Uterus (tissue), 4 donors: ENCODE results near the gene TMEM187. TPM values are rescaled to one million over a fixed set of nuclear protein-coding genes. Genes with fewer than 3 reads are reported as not detected.

Source experiments
- DNase-seq, 2 donors: peaks; one replicate each; pipeline ENCODE4 v3.0.0-alpha.2; 2019 to 2020
- H3K27ac ChIP-seq, 2 donors: fragments of 200-600 bp; sonication (generic); 1 replicate in 1 of 2; 2 replicates in 1 of 2; pipeline ENCODE4 v1.5.1; 2016 to 2018
- H3K27me3 ChIP-seq, 2 donors: fragments of 200-600 bp; sonication (generic); one replicate each; pipeline ENCODE4 v1.5.1; 2018 to 2019; ENCODE audit warnings: control low read depth in 1 of 2
- H3K36me3 ChIP-seq, 2 donors: fragments of 200-600 bp; sonication (generic); one replicate each; pipeline ENCODE4 v1.5.1; 2019; ENCODE audit warnings: control low read depth in 1 of 2
- H3K4me1 ChIP-seq, 2 donors: fragments of 200-600 bp; sonication (generic); one replicate each; pipeline ENCODE4 v1.5.1; 2018 to 2019; ENCODE audit warnings: control low read depth in 1 of 2
- H3K4me3 ChIP-seq, 2 donors: fragments of 200-600 bp; sonication (generic); 1 replicate in 1 of 2; 2 replicates in 1 of 2; pipeline ENCODE4 v1.5.1; 2018 to 2019; ENCODE audit warnings: mild to moderate bottlenecking in 1 of 2
- H3K9me3 ChIP-seq, 2 donors: fragments of 200-600 bp; sonication (generic); one replicate each; pipeline ENCODE4 v1.5.1; 2019; ENCODE audit warnings: control low read depth in 1 of 2
- POLR2A ChIP-seq, 2 donors: fragments of 450-650 bp; IDR thresholded peaks; one replicate each; pipeline ENCODE4 v1.6.1; 2016; ENCODE audit warnings: antibody characterized with exemption in 2 of 2, mild to moderate bottlenecking in 1 of 2, moderate library complexity in 1 of 2
- intact Hi-C: fragments of 100-400 bp; cut with DNase I; formaldehyde crosslinking; loops from one replicate; pipeline ENCODE4 v1.15.1; 2023; ENCODE audit warnings: low total_unique reads
- total RNA-seq, 4 donors: library from RNA; depleted of rRNA in 3 of 4; stranded (reverse); fragments of >200 nt in 3 of 4; gene quantifications; one replicate each; pipeline versions ENCODE4 v1.1.0 to v1.2.4, GENCODE V29; 2014 to 2023
- TF ChIP-seq, protein P1 (sequence below), 4 experiments: fragments of 200-600 bp in 2 of 4; fragments of 450-650 bp in 2 of 4; sonication (generic) in 2 of 4; IDR thresholded peaks; one replicate each; pipeline ENCODE4 v1.5.1; 2016 to 2019; ENCODE audit warnings: antibody characterized with exemption in 4 of 4, mild to moderate bottlenecking in 2 of 4, moderate library complexity in 1 of 4
- donor health status: DM: yes; HTN: yes; CAD: no.

Gene TMEM187, protein sequence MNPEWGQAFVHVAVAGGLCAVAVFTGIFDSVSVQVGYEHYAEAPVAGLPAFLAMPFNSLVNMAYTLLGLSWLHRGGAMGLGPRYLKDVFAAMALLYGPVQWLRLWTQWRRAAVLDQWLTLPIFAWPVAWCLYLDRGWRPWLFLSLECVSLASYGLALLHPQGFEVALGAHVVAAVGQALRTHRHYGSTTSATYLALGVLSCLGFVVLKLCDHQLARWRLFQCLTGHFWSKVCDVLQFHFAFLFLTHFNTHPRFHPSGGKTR
- total RNA-seq, result 1 to 10 TPM in 3 of 4 donors, not detected in 1; 2.5 to 9.6 (median 6.2) TPM

DNA sequence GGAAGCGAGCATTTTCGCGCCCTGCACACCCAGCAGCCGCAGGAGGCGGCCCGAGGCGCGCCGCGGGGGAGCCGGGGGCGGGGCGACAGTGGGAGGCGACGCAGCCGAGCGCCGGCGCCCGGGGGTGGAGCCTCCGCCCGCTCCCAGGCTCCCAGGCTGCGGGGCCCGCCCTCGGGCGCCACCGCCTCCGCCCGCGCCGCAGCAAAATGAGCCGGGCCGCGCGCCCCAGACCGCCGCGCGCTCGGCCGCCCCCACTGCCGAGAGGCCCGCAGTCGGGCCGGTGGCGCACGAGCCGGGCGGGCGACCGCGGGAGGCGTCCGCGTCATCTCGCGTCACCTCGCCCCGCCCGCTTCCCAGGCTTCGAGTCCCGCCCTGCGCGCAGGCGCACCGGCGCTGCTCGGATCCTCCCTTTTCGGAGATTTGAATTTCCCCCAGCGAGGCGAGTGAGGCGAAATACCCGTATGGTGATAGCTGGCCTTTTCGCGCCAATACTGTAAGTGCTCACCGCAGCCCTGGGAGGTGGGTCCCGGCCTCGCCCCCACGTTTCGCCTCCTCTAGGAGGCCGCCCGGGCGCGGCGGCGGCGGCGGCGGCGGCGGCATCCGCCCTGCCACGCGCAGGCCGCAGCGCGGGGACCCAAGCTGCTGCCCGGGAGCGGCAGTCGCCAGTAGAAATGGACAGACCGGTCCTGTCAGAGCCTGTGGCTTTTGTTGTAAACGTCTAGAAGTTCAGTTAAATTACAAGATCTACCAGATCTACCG is at the start of gene TMEM187:
TSS of gene TMEM187 (plus strand) at position 387 of the 759 bp plus-strand sequence. CDS start 9,309 bp downstream, outside the sequence.
- peak; percentile 87 to 88 for DNase-seq
- Histone ChIP-seq H3K36me3 (no peaks in the 10 kb centered on the region), H3K9me3 (no peaks in the 10 kb centered on the region), H3K4me3 (peak within 1 kb of the TSS; percentile 52 to 96), H3K27me3 (no peaks in the 10 kb centered on the region), H3K27ac (peak within 1 kb of the TSS; percentile 99), H3K4me1 (peaks cover 0 to 5% of the 10 kb centered on the region in 2 donors)
- peak; percentile 35 to 71 for TF ChIP-seq POLR2A (IDR thresholded peaks at IDR 0.05)
- TF ChIP-seq, protein P1, sequence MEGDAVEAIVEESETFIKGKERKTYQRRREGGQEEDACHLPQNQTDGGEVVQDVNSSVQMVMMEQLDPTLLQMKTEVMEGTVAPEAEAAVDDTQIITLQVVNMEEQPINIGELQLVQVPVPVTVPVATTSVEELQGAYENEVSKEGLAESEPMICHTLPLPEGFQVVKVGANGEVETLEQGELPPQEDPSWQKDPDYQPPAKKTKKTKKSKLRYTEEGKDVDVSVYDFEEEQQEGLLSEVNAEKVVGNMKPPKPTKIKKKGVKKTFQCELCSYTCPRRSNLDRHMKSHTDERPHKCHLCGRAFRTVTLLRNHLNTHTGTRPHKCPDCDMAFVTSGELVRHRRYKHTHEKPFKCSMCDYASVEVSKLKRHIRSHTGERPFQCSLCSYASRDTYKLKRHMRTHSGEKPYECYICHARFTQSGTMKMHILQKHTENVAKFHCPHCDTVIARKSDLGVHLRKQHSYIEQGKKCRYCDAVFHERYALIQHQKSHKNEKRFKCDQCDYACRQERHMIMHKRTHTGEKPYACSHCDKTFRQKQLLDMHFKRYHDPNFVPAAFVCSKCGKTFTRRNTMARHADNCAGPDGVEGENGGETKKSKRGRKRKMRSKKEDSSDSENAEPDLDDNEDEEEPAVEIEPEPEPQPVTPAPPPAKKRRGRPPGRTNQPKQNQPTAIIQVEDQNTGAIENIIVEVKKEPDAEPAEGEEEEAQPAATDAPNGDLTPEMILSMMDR (IDR thresholded peaks at IDR 0.05), result peak in 1 of 4 experiments; percentile 24
- intact Hi-C loops, result no loop called here

DNA sequence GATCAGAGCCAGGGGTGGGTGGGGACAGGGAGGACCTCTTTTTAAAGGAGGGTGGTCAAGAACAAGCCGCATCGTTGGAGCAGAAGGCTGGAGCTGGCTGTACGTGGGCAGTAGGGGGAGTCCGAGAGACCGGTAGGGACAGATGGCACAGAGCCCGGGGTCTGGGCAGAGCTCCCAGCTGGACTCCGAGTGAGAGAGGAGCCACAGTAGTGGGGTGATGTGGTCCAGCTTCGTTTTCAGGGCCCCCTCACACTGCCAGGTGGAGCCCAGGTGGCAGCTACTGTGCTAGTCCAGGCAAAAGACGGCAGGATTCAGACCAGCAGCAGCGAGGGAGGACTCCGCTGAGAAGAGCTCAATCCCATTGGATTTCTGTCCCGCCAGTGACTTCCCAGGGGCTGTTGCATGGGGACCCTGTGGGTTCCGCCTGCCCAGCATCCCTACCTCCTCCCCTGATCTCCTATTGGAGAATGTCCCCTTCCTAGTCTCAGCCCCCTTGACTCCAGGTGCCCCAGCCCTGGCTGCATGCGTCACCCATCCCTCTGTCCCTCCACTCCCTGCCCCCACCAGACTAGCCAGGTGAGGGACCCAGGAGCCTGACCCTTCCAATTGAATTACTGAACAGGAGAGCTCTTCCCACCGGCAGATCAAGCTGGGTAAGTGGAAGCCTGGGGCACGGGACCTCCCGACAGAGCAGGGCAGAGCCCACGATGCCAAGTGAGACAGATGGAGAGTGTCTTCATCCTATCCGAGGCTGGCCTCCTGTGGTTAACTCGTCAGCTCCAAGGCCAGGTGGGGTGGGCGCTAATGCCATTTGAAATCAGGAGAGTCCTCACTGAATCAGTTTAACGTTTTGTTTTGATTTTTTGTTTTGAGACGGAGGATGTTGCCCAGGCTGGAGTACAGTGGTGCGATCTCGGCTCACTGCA is 49.4 kb upstream of the TMEM187 start:
- Histone ChIP-seq H3K27ac (no peak overlapping the region), H3K4me1 (peaks cover 3 to 9% of the 10 kb centered on the region in 2 donors)

DNA sequence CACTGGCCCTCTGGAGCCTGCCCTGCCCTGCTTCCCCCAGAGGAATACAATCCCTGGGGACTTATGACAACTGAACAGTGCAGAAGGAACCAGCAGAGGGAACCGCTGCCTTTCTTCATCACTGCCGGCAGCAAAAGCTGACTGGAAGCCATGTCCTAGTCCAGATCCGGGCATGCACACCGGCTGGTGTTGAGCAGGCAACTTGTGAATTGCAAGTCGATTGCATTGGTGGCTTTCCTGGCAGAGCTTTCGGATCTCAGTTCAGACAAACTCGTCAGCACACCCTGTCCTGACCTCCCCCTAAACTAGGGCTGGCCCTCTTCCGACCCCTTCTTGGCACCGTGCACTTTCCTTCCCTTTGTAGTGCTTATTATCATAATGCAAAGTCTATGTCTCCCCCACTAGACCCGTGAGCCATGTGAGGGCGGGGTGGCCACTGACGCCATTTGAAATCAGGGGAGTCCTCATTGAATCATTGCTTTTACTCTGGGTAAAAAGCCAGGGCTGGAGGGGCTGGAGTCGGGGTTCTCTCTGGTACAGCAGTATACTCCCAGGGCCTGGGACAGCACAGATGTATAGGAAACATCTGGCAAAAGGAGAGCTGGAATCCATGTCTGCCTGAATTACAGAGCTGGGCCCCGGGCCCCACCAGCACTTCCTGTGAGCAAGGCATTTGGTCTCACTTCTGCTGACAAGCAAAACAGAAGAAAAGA is 48.2 kb upstream of the TMEM187 start:
- TF ChIP-seq, protein P1 (IDR thresholded peaks at IDR 0.05), result peak in 1 of 4 experiments; percentile 16
- no peak for TF ChIP-seq POLR2A (IDR thresholded peaks at IDR 0.05)
- no peaks in the 10 kb centered on the region for H3K36me3 ChIP-seq
- peaks cover 3 to 9% of the 10 kb centered on the region in 2 donors for H3K4me1 ChIP-seq
- intact Hi-C loops, result no loop called here
- H3K9me3 ChIP-seq, result no peaks in the 10 kb centered on the region
- H3K27me3 ChIP-seq, result no peaks in the 10 kb centered on the region
- H3K27ac ChIP-seq, result no peak overlapping the region
- DNase-seq, result peak in 1 of 2 donors; percentile 55
- H3K4me3 ChIP-seq, result no peak overlapping the region

More for the DNA sequence above, 49.4 kb upstream of the TMEM187 start:
- intact Hi-C loops, result no loop called here
- Histone ChIP-seq H3K9me3 (no peaks in the 10 kb centered on the region), H3K27me3 (no peaks in the 10 kb centered on the region), H3K4me3 (no peak overlapping the region), H3K36me3 (no peaks in the 10 kb centered on the region)
- peak; percentile 82 to 89 for DNase-seq
- TF ChIP-seq POLR2A (IDR thresholded peaks at IDR 0.05), result no peak
- TF ChIP-seq, protein P1 (IDR thresholded peaks at IDR 0.05), result peak; percentile 29 to 54 (median 34)

DNA sequence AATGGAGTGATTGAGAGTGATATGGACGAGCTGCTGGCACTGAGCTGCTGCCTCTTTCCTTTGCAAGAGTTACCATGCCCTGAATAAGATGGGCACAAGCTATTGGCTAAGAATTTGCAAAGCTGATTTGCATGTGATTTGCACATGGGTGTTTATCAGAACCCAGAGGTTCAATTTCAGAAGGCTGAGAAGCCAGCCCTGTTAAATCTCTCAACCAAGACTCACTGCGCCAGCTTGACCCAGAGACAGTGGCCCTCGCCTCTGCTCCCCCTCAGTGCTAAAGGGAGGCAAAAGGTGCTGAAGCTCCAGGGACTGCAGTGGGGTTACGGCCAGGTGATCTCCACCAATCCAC is 47.2 kb upstream of the TMEM187 start:
- no peak overlapping the region for H3K27ac ChIP-seq
- no peaks in the 10 kb centered on the region for H3K9me3 ChIP-seq
- no peaks in the 10 kb centered on the region for H3K27me3 ChIP-seq
- intact Hi-C loops, result no loop called here
- H3K4me3 ChIP-seq, result no peak overlapping the region
- DNase-seq, result no peak
- H3K36me3 ChIP-seq, result no peaks in the 10 kb centered on the region
- H3K4me1 ChIP-seq, result peaks cover 3 to 9% of the 10 kb centered on the region in 2 donors
- TF ChIP-seq, protein P1 (IDR thresholded peaks at IDR 0.05), result no peak
- no peak for TF ChIP-seq POLR2A (IDR thresholded peaks at IDR 0.05)
